NCI-H2107 (cell line): Measurements from ENCODE around the gene RBM23.
"Not testable (repeated sequence)": the region's sequence is repeated elsewhere in the genome, so short reads cannot be mapped to it uniquely, and the experiment has no call there.

Source experiments
- DNase-seq: peaks from one replicate; lab custom pipeline; 2025; lab: John Stamatoyannopoulos, UW

The RBM23 gene

GRCh38 chr14:22915886-22916521 lies 2.9 kb downstream of the RBM23 start:
- DNase-seq, result no peak

- DNase-seq, result not testable (repeated sequence)
Measured at GRCh38 chr14:22914836-22915235, 4.1 kb downstream of the RBM23 start.

- no peak for DNase-seq
Measured at GRCh38 chr14:22910916-22911315, 8.0 kb downstream of the RBM23 start.

DNA sequence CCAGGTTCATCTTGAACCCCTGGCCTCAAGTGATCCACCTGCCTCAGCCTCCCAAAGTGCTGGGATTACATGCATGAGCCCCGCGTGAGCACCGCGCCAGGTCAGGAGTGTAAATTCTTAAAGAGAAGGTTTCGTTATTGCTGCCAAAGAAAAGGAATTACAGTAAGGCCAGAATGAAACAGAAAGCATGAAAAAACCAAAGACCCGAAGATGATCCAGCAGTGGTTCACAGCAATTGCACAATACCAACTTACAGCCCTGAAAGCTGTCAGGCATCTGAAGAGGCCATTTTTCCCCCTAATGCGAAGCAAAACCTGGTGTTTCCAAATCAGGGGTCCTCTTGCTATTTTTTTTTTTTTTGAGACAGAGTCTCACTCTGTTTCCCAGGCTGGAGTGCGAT lies 10.3 kb downstream of the RBM23 start:
- no peak for DNase-seq

GRCh38 chr14:22907429-22907828 lies 11.5 kb downstream of the RBM23 start:
- DNase-seq, result no peak

GRCh38 chr14:22906073-22906472 lies 12.9 kb downstream of the RBM23 start:
- no peak for DNase-seq

- no peak for DNase-seq
Measured at GRCh38 chr14:22905627-22906026, 13.3 kb downstream of the RBM23 start.

DNA sequence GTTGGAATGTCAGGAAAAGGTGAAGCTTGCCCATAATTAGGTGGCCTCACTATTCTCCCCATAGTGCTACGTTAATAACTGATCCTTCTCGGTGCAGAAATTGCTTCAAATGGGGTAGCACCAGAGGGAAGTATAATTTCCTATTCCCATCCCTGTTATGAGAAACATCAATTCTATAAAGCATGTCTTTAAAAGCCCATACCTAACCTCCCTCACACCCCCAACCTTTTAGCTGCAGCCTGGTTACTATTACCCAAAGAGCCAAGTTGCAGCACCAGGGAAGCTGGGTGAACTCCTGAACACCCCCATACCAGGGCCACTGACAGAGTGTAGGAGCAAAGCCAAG lies 15.2 kb downstream of the RBM23 start:
- no peak for DNase-seq

GRCh38 chr14:22901799-22902198 lies 17.1 kb downstream of the RBM23 start:
- no peak for DNase-seq

GRCh38 chr14:22900081-22900799 lies 18.7 kb downstream of the RBM23 start:
- DNase-seq, result peak; percentile 35

GRCh38 chr14:22898302-22899090 lies 20.5 kb downstream of the RBM23 start:
- DNase-seq, result no peak

GRCh38 chr14:22897357-22897756 lies 21.6 kb downstream of the RBM23 start:
- no peak for DNase-seq

DNA sequence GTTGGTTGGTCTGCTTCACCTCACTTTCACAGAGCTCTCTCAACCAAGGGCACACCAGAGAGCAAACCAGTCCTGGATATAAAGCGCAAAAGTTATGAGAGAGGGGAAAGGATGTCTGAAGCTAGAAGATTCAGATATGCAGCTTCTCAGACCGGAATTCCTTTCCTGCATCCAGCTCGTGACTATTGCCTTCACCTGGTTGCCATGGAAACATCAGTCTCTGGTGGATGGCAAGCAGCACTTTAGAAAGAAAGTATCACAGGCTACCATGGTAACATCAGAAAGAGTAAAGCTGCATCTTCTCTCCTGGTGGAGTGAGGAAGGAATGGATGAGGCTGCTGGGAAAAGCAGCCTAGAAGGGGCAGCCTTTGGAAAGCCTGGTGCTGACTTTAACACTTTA lies 22.2 kb downstream of the RBM23 start:
- no peak for DNase-seq

- no peak for DNase-seq
Measured at GRCh38 chr14:22896356-22896755, 22.6 kb downstream of the RBM23 start.

- no peak for DNase-seq
Measured at GRCh38 chr14:22895402-22895801, 23.5 kb downstream of the RBM23 start.

DNA sequence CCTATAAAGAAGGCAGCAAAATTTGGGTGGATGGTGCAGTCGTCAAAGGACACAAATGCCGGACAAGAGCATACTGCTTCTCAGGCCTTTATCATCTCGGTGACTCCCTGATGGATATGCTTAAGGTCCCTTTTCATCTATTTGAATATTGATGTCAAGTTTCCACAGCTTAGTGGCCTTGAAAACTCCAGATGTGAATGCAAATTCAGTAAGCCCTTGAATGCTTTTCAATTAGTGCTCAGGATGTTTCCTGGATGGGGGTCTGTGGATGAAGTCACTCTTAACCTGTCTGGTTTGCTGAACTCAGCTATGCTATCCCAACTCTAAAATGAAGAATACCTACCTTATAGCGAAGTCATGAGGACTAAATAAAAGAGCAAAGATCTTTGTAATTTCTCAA lies 25.2 kb downstream of the RBM23 start:
- DNase-seq, result no peak

- no peak for DNase-seq
Measured at GRCh38 chr14:22892488-22892887, 26.5 kb downstream of the RBM23 start.

GRCh38 chr14:22890416-22890815 lies 28.5 kb downstream of the RBM23 start:
- DNase-seq, result no peak

DNA sequence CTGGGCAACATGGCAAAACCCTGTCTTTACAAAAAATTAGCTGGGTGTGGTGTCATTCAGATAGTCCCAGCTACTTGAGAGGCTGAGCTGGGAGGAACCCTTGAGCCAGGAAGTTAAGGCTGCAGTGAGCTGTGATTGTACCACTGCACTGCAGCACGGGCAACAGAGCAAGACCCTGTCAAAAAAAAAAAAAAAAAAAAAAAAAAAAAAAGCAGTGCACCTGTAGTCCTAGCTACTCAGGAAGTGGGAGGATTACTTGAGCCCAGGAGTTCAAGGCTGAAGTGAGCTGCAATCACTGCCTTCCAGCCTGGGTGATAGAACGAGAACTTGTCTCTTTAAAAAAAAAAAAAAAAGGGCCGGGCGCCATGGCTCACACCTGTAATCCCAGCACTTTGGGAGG lies 30.3 kb downstream of the RBM23 start:
- DNase-seq, result no peak

DNA sequence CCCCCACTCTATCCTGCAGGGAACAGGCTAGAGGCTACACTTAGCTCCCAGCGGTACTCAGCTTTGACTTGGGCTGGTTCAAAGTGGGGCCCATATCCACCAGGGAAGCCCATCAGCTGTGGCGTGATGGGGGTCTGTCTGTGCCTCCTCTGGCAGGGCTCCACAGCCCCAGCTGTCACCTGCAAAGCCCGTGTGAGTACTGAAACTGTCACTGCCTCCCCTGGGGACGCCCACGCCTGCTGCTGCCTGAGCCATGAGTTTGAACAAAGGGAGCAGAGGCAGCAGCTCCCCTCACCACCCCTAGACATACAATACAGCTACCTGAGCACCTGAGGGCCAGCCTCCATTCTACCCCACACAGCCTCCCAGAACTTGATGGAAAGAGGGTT lies 31.0 kb downstream of the RBM23 start:
- DNase-seq, result peak; percentile 41

DNA sequence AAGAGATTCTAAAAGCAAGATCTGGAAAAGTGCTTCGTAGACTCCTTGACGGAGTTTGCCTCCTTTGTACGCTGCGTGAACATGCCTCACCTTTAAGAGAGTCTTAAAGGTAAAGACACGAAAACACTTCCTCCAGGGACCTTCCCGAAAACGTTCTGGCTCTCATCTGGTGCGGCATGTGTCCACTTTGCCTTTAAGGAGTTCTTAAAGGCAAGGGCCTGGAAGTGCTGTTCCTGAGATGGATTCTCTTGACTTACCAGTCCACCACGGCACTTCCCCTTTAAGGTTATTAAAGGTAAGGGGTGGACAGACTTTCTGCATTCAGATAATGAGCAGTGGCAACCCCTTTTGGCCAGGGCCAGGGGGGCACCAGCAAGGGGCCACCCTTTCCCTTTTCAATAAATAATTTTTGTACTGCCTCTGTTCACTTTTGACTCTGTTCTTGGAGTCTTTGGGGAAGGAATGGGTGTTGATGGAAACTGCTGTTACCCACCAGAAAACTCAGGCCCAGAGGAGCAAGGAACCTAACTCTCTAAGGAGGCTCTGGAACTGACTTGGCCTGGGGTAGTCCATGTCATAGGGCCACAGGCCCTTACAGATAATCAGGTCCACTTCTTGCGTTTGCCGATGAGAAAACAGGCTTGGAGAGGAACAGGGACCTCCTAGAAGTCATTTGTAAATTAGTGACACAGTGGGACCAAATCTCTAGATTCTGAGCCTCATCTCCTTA lies 31.5 kb downstream of the RBM23 start:
- peak; percentile 44 for DNase-seq

DNA sequence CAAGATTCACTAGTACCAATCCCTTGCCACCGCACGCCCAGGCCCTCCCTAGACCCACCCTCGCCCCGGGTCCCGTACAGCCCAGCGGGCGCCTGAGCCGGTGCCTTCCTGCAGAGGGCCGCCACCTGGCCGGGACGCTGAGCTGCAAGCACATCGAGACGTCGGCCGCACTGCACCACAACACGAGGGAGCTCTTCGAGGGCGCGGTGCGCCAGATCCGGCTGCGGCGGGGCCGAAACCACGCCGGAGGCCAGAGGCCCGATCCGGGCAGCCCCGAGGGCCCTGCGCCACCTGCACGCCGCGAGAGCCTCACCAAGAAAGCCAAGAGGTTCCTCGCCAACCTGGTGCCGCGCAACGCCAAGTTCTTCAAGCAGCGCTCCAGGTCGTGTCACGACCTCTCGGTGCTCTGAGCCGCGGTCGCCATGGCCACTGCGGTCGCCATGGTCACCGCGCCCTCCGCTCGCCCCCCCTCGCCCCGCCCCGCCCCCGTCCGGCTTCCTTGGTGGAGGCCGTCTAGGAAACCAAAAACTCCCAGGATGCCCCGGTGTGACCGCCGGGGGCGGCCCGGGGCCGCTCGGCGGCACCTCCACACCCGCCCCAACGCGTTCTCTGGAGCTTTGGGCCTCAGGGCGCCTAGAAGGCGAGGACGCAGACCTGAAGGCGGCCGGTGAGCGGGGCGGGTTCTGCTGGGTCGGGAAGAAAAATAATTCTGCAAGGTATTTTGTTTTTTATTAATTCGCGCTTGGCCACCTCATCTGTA lies 32.3 kb downstream of the RBM23 start:
- DNase-seq, result peak; percentile 54
